GDM1 (cell line): ENCODE data around the gene EPHB1.
A peak's percentile ranks its signal among the peaks of the same experiment; 100 is the strongest.

ENCODE experiments used
- DNase-seq: peaks from one replicate; lab custom pipeline; 2025; lab: John Stamatoyannopoulos, UW

EPHB1 gene

GRCh38 chr3:134794950-134795745, at the start of gene EPHB1:
EPHB1 (plus strand) TSS chr3:134795260.
- DNase-seq: peak; percentile 91

- no peak for DNase-seq
Observed at GRCh38 chr3:134748698-134749097, 46.4 kb upstream of the EPHB1 start.

GRCh38 chr3:134749174-134749573, 45.9 kb upstream of the EPHB1 start:
- DNase-seq: no peak

GRCh38 chr3:134749802-134750553, 45.1 kb upstream of the EPHB1 start:
- no peak for DNase-seq

- DNase-seq: no peak
Observed at GRCh38 chr3:134751831-134752230, 43.2 kb upstream of the EPHB1 start.

- no peak for DNase-seq
Observed at GRCh38 chr3:134752761-134753461, 42.1 kb upstream of the EPHB1 start.

- DNase-seq: no peak
Observed at GRCh38 chr3:134753999-134754742, 40.9 kb upstream of the EPHB1 start.

GRCh38 chr3:134754768-134755559, 40.1 kb upstream of the EPHB1 start:
- DNase-seq: peak; percentile 51

- no peak for DNase-seq
Observed at GRCh38 chr3:134755821-134756220, 39.2 kb upstream of the EPHB1 start.

GRCh38 chr3:134757549-134758069, 37.5 kb upstream of the EPHB1 start:
- DNase-seq: no peak

GRCh38 chr3:134761213-134761612, 33.8 kb upstream of the EPHB1 start:
- no peak for DNase-seq

- no peak for DNase-seq
Observed at GRCh38 chr3:134762016-134762415, 33.0 kb upstream of the EPHB1 start.

GRCh38 chr3:134765468-134765867, 29.6 kb upstream of the EPHB1 start:
- DNase-seq: no peak

- DNase-seq: no peak
Observed at GRCh38 chr3:134766290-134766689, 28.8 kb upstream of the EPHB1 start.

- no peak for DNase-seq
Observed at GRCh38 chr3:134768116-134768515, 26.9 kb upstream of the EPHB1 start.

- no peak for DNase-seq
Observed at GRCh38 chr3:134768837-134769236, 26.2 kb upstream of the EPHB1 start.

- no peak for DNase-seq
Observed at GRCh38 chr3:134769287-134769868, 25.7 kb upstream of the EPHB1 start.

- no peak for DNase-seq
Observed at GRCh38 chr3:134772011-134772410, 23.0 kb upstream of the EPHB1 start.

GRCh38 chr3:134772591-134772990, 22.5 kb upstream of the EPHB1 start:
- DNase-seq: no peak

GRCh38 chr3:134775831-134776230, 19.2 kb upstream of the EPHB1 start:
- DNase-seq: no peak

- DNase-seq: no peak
Observed at GRCh38 chr3:134776518-134776917, 18.5 kb upstream of the EPHB1 start.
